ENCODE results near the gene DGKG. TPM values are rescaled to one million over a fixed set of nuclear protein-coding genes. Genes with fewer than 3 reads are reported as not detected.

DGKG gene
- total and polyA plus RNA-seq, 4 donors = 0.84 to 7.8 (median 1.7) TPM

- Histone ChIP-seq H3K27ac (ENCODE audit: low read depth in 1 of 2, low read length in 2 of 2) (no peak overlapping the region), H3K36me3 (ENCODE audit: control insufficient read depth in 4 of 4, insufficient read depth in 3 of 4, low read depth in 1 of 4, low read length in 3 of 4) (no peaks in the 10 kb centered on the region), H3K4me1 (ENCODE audit: control insufficient read depth in 4 of 4, insufficient read depth in 4 of 4, low read length in 3 of 4) (peaks cover 0 to 9% (median 4%) of the 10 kb centered on the region in 4 donors), H3K4me3 (ENCODE audit: low read depth in 1 of 3, low read length in 3 of 3) (peak overlapping the region in 1 of 3 donors; percentile 53), H3K9ac (ENCODE audit: low read depth in 1 of 2, low read length in 2 of 2) (no peak overlapping the region), H3K27me3 (ENCODE audit: control insufficient read depth in 4 of 4, insufficient read depth in 4 of 4, low read length in 3 of 4) (peaks cover 0 to 14% (median 0%) of the 10 kb centered on the region in 4 donors), H3K9me3 (ENCODE audit: control insufficient read depth in 4 of 4, low read length in 3 of 4) (no peaks in the 10 kb centered on the region)
- 10% methylated on average over 27 of the region's 27 CpGs for WGBS
- DNase-seq (ENCODE audit: low spot score) = no peak
- no peak for TF ChIP-seq EGR1 (IDR thresholded peaks at IDR 0.05; ENCODE audit: low read depth in 2 of 2)
- no peak for TF ChIP-seq RXRA (IDR thresholded peaks at IDR 0.05)
- TF ChIP-seq ATF3 (IDR thresholded peaks at IDR 0.05) = no peak
- TF ChIP-seq CTCF (IDR thresholded peaks at IDR 0.05; ENCODE audit: low read depth, low read length, missing input control) = no peak
- no peak for TF ChIP-seq HNF4G (IDR thresholded peaks at IDR 0.05)
- no peak for TF ChIP-seq MAX (IDR thresholded peaks at IDR 0.05)
- TF ChIP-seq YY1 (IDR thresholded peaks at IDR 0.05) = no peak
- no peak for TF ChIP-seq FOXA1 (IDR thresholded peaks at IDR 0.05)
- no peak for TF ChIP-seq HNF4A (conservative IDR thresholded peaks at IDR 0.05)
- no peak for TF ChIP-seq GABPA (IDR thresholded peaks at IDR 0.05 in 1 of 2, conservative IDR thresholded peaks at IDR 0.05 in 1 of 2)
- TF ChIP-seq ZBTB33 (IDR thresholded peaks at IDR 0.05) = no peak
- no peak for TF ChIP-seq FOXA2 (IDR thresholded peaks at IDR 0.05)
- no peak for TF ChIP-seq RAD21 (IDR thresholded peaks at IDR 0.05)
- TF ChIP-seq JUND (IDR thresholded peaks at IDR 0.05) = no peak
These were observed 1.3 kb downstream of the DGKG start for GRCh38 chr3:186360779-186361178.

- DNase-seq (ENCODE audit: low spot score) = no peak
- H3K36me3 ChIP-seq (ENCODE audit: control insufficient read depth in 4 of 4, insufficient read depth in 3 of 4, low read depth in 1 of 4, low read length in 3 of 4) = no peaks in the 10 kb centered on the region
- peaks cover 0 to 9% (median under 1%) of the 10 kb centered on the region in 4 donors for H3K27me3 ChIP-seq (ENCODE audit: control insufficient read depth in 4 of 4, insufficient read depth in 4 of 4, low read length in 3 of 4)
- H3K9me3 ChIP-seq (ENCODE audit: control insufficient read depth in 4 of 4, low read length in 3 of 4) = no peaks in the 10 kb centered on the region
- 57% methylated on average over 3 of the region's 3 CpGs for WGBS
- H3K9ac ChIP-seq (ENCODE audit: low read depth in 1 of 2, low read length in 2 of 2) = no peak overlapping the region
- no peak overlapping the region for H3K4me3 ChIP-seq (ENCODE audit: low read depth in 1 of 3, low read length in 3 of 3)
- H3K4me1 ChIP-seq (ENCODE audit: control insufficient read depth in 4 of 4, insufficient read depth in 4 of 4, low read length in 3 of 4) = peaks cover 0 to 9% (median 4%) of the 10 kb centered on the region in 4 donors
- H3K27ac ChIP-seq (ENCODE audit: low read depth in 1 of 2, low read length in 2 of 2) = no peak overlapping the region
- TF ChIP-seq NR2F2 (IDR thresholded peaks at IDR 0.05) (peak; percentile 71), HNF4A (conservative IDR thresholded peaks at IDR 0.05) (peak; percentile 13 to 48), GABPA (IDR thresholded peaks at IDR 0.05 in 1 of 2, conservative IDR thresholded peaks at IDR 0.05 in 1 of 2) (no peak), SP1 (IDR thresholded peaks at IDR 0.05) (peak; percentile 48), TAF1 (conservative IDR thresholded peaks at IDR 0.05) (no peak), MAX (IDR thresholded peaks at IDR 0.05) (peak; percentile 6), RXRA (IDR thresholded peaks at IDR 0.05) (peak in 1 of 2 donors; percentile 27), REST (IDR thresholded peaks at IDR 0.05) (no peak)
These were observed 3.0 kb downstream of the DGKG start for GRCh38 chr3:186359078-186359477.

Measured in liver (tissue), 9 donors.